ENCODE data around the gene KCNK1. TPM values are rescaled to one million over a fixed set of nuclear protein-coding genes. Genes with fewer than 3 reads are reported as not detected.
A peak's percentile ranks its signal among the peaks of the same experiment; 100 is the strongest.
"Not testable (repeated sequence)": the region's sequence is repeated elsewhere in the genome, so short reads cannot be mapped to it uniquely, and the experiment has no call there.

Gene KCNK1
- polyA plus RNA-seq, 2 of the 4 experiments (the other 2 are of a cell fraction), result 8.4 to 11.8 TPM

DNA sequence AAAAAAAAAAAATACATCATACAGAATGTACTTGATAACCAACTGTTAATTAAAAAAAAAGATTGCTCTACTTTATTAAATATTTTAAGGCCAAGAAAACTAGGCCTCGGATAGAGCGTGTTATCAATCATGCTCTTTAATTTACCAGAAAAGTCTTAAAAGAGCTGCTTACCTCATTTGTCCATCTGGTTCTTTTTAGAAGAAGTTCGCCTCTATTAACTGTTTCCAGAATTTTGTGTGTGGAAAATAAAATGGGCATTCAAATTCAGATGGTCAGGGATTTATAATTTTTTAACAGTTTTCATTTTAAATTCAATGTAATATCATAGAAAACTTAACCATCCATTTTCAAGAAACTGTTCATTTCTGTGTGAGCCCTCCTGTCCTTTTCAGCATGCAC is 53.8 kb downstream of the KCNK1 start (continued):
- TF ChIP-seq CBX2 (IDR thresholded peaks at IDR 0.05; ENCODE audit: borderline replicate concordance, low read depth), result no peak

DNA sequence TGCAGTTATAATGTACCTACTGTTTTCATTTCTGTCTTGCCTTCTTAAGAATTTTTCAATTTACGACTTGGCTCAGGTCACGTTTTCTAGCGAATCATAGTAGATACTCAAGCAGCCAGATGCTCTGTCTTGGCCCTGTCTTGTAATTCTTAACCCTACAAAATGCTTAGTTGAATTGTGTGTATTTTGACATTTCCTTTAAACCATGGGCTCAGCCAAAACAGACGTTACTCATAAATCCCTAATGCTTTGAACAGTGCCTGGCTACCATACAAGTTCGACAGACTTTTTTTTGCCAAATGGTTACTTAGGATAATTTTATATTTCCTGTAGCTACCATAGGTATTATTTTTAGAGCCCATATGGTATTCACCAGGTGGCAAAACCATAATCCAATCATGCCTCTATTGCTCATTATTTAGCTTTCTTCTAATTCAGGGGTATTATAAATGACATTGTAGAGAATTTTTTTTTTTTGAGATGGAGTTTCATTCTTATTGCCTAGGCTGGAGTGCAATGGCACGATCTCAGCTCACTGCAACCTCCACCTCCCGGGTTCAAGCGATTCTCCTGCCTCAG is 54.3 kb downstream of the KCNK1 start:
- Histone ChIP-seq H3K4me1 (peaks cover 33% of the 10 kb centered on the region), H3K27ac (peak overlapping the region in 1 of 2 experiments; percentile 42; a peak in 2 of 6 replicates), H3K4me2 (peak overlapping the region; percentile 31), H3K9me3 (no peaks in the 10 kb centered on the region), H3K4me3 (no peak overlapping the region)
- ChIA-PET CTCF (no interaction called here), POLR2A (no interaction called here)
- TF ChIP-seq RARB (CRISPR knock-in tag; IDR thresholded peaks at IDR 0.05) (no peak), CBX8 (IDR thresholded peaks at IDR 0.05) (no peak), FOXS1 (CRISPR knock-in tag; IDR thresholded peaks at IDR 0.05) (no peak), NR3C1 (IDR thresholded peaks at IDR 0.05) (no peak), SMC3 (IDR thresholded peaks at IDR 0.05) (no peak), EHMT2 (IDR thresholded peaks at IDR 0.05; ENCODE audit: low read depth) (no peak), GATA3 (IDR thresholded peaks at IDR 0.05; ENCODE audit: borderline replicate concordance) (no peak), RCOR1 (IDR thresholded peaks at IDR 0.05; ENCODE audit: low read depth, low read length) (no peak)
- TF ChIP-seq, protein P1, sequence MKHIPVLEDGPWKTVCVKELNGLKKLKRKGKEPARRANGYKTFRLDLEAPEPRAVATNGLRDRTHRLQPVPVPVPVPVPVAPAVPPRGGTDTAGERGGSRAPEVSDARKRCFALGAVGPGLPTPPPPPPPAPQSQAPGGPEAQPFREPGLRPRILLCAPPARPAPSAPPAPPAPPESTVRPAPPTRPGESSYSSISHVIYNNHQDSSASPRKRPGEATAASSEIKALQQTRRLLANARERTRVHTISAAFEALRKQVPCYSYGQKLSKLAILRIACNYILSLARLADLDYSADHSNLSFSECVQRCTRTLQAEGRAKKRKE (CRISPR knock-in tag; IDR thresholded peaks at IDR 0.05; ENCODE audit: low read depth), result no peak
- TF ChIP-seq, protein P2, sequence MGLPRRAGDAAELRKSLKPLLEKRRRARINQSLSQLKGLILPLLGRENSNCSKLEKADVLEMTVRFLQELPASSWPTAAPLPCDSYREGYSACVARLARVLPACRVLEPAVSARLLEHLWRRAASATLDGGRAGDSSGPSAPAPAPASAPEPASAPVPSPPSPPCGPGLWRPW (IDR thresholded peaks at IDR 0.05), result no peak
- TF ChIP-seq, protein P3, sequence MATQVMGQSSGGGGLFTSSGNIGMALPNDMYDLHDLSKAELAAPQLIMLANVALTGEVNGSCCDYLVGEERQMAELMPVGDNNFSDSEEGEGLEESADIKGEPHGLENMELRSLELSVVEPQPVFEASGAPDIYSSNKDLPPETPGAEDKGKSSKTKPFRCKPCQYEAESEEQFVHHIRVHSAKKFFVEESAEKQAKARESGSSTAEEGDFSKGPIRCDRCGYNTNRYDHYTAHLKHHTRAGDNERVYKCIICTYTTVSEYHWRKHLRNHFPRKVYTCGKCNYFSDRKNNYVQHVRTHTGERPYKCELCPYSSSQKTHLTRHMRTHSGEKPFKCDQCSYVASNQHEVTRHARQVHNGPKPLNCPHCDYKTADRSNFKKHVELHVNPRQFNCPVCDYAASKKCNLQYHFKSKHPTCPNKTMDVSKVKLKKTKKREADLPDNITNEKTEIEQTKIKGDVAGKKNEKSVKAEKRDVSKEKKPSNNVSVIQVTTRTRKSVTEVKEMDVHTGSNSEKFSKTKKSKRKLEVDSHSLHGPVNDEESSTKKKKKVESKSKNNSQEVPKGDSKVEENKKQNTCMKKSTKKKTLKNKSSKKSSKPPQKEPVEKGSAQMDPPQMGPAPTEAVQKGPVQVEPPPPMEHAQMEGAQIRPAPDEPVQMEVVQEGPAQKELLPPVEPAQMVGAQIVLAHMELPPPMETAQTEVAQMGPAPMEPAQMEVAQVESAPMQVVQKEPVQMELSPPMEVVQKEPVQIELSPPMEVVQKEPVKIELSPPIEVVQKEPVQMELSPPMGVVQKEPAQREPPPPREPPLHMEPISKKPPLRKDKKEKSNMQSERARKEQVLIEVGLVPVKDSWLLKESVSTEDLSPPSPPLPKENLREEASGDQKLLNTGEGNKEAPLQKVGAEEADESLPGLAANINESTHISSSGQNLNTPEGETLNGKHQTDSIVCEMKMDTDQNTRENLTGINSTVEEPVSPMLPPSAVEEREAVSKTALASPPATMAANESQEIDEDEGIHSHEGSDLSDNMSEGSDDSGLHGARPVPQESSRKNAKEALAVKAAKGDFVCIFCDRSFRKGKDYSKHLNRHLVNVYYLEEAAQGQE (IDR thresholded peaks at IDR 0.05), result no peak
- TF ChIP-seq, protein P4, sequence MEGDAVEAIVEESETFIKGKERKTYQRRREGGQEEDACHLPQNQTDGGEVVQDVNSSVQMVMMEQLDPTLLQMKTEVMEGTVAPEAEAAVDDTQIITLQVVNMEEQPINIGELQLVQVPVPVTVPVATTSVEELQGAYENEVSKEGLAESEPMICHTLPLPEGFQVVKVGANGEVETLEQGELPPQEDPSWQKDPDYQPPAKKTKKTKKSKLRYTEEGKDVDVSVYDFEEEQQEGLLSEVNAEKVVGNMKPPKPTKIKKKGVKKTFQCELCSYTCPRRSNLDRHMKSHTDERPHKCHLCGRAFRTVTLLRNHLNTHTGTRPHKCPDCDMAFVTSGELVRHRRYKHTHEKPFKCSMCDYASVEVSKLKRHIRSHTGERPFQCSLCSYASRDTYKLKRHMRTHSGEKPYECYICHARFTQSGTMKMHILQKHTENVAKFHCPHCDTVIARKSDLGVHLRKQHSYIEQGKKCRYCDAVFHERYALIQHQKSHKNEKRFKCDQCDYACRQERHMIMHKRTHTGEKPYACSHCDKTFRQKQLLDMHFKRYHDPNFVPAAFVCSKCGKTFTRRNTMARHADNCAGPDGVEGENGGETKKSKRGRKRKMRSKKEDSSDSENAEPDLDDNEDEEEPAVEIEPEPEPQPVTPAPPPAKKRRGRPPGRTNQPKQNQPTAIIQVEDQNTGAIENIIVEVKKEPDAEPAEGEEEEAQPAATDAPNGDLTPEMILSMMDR (IDR thresholded peaks at IDR 0.05), result no peak
- FAIRE-seq (no peak), ATAC-seq (no peak), DNase-seq (ENCODE audit: low read depth in 1 of 2, low spot score in 1 of 2) (no peak)
- 62% methylated on average over 8 of the region's 8 CpGs for whole genome bisulfite sequencing (ENCODE audit: missing lambda C conversion rate)

DNA sequence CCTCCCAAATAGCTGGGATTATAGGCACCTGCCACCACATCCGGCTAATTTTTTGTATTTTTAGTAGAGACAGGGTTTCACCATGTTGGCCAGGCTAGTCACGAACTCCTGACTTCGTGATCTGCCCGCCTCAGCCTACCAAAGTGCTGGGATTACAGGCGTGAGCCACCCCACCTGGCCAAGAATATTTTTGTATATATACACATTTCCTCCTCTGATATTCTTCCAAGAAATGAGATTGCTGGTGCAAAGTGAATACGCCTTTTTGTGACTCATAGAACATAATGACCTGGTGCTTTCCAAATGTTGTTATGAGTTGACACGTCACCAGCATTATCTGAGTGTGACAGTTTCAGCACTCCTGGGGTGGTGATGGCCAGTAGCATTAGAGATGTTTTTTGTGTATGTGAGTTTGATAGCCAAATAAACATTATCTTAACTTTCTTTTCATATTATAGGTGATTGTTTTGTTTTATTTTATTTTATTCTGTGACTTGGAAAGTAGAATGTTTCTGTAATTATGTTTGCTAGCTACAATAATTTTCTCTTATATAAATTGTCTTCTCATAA is 54.9 kb downstream of the KCNK1 start:
- DNase-seq (ENCODE audit: low read depth in 1 of 2, low spot score in 1 of 2), result peak; percentile 71 to 85
- peak overlapping the region; percentile 31 for H3K4me2 ChIP-seq
- ATAC-seq, result 0 out of 6 replicates have a peak, but pooled peaks have one; percentile 20 to 45
- POLR2A ChIA-PET, result no interaction called here
- no peaks in the 10 kb centered on the region for H3K9me3 ChIP-seq
- peak overlapping the region in 1 of 2 experiments; percentile 42; a peak in 2 of 6 replicates for H3K27ac ChIP-seq
- TF ChIP-seq ZC3H11A (IDR thresholded peaks at IDR 0.05) (no peak), CBX8 (IDR thresholded peaks at IDR 0.05) (no peak), RAD21 (conservative IDR thresholded peaks at IDR 0.05 in 1 of 2, IDR thresholded peaks at IDR 0.05 in 1 of 2) (0 out of 5 replicates have a peak, but pooled peaks of 1 of the 2 experiments have one; percentile 15), CBX2 (IDR thresholded peaks at IDR 0.05; ENCODE audit: borderline replicate concordance, low read depth) (no peak), NFE2L2 (conservative IDR thresholded peaks at IDR 0.05; ENCODE audit: low read length) (no peak), NPAS2 (CRISPR knock-in tag; IDR thresholded peaks at IDR 0.05; ENCODE audit: borderline replicate concordance) (no peak), RCOR1 (IDR thresholded peaks at IDR 0.05; ENCODE audit: low read depth, low read length) (no peak), FOSL2 (IDR thresholded peaks at IDR 0.05) (0 out of 2 replicates have a peak, but pooled peaks have one; percentile 22), FOSL2 (CRISPR knock-in tag; IDR thresholded peaks at IDR 0.05) (peak; percentile 71), JUNB (IDR thresholded peaks at IDR 0.05) (peak; percentile 30; the same call in 1 of the 2 replicates)
- TF ChIP-seq, protein P5, sequence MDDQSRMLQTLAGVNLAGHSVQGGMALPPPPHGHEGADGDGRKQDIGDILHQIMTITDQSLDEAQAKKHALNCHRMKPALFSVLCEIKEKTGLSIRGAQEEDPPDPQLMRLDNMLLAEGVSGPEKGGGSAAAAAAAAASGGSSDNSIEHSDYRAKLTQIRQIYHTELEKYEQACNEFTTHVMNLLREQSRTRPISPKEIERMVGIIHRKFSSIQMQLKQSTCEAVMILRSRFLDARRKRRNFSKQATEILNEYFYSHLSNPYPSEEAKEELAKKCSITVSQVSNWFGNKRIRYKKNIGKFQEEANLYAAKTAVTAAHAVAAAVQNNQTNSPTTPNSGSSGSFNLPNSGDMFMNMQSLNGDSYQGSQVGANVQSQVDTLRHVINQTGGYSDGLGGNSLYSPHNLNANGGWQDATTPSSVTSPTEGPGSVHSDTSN (IDR thresholded peaks at IDR 0.05), result no peak
- no peak for FAIRE-seq
- CTCF ChIA-PET, result no interaction called here
- 30% methylated on average over 7 of the region's 7 CpGs for WGBS (ENCODE audit: missing lambda C conversion rate)
- no peak overlapping the region for H3K4me3 ChIP-seq
- H3K4me1 ChIP-seq, result peaks cover 37% of the 10 kb centered on the region

DNA sequence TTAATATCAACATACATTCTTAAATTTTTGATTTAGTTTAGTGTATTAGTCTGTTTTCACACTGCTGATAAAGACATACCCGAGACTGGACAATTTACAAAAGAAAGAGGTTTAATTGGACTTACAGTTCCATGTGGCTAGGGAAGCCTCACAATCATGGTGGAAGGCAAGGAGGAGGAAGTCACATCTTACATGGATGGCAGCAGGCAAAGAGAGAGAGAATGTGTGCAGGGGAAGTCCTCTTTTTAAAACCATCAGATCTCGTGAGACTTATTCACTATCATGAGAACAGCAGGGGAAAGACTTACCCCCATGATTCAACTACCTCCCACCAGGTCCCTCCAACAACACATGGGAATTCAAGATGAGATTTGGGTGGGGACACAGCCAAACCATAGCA is 56.5 kb downstream of the KCNK1 start:
- ATAC-seq; POLR2A ChIA-PET; H3K4me2 ChIP-seq; H3K4me3 ChIP-seq; DNase-seq (ENCODE audit: low read depth in 1 of 2, low spot score in 1 of 2); CTCF ChIA-PET; FAIRE-seq; H3K9me3 ChIP-seq: not testable (repeated sequence)
- Histone ChIP-seq H3K27ac (peak overlapping the region in 1 of 2 experiments; percentile 6; a peak in 1 of 6 replicates), H3K4me1 (peaks cover 53% of the 10 kb centered on the region)
- WGBS (ENCODE audit: missing lambda C conversion rate), result 87% methylated on average over 2 of the region's 2 CpGs
